ENCODE measurements around the gene SRPK1. TPM values are rescaled to one million over a fixed set of nuclear protein-coding genes. Genes with fewer than 3 reads are reported as not detected.

The SRPK1 gene
- total RNA-seq, 2 donors from 2014 or later: 19.7 to 24.2 TPM

GRCh38 chr6:35842381-35842780 lies 78.5 kb downstream of the SRPK1 start:
- Histone ChIP-seq H3K36me3 (peaks cover 9% of the 10 kb centered on the region), H3K4me1 (no peaks in the 10 kb centered on the region), H3K9me3 (no peaks in the 10 kb centered on the region), H3K27ac (no peak overlapping the region), H3K4me3 (no peak overlapping the region), H3K27me3 (no peaks in the 10 kb centered on the region)
- no peak for TF ChIP-seq CTCF (IDR thresholded peaks at IDR 0.05)
- DNase-seq (ENCODE audit: low spot score): no peak

- Histone ChIP-seq H3K4me3 (no peak overlapping the region), H3K27ac (no peak overlapping the region), H3K27me3 (no peaks in the 10 kb centered on the region), H3K9me3 (no peaks in the 10 kb centered on the region), H3K36me3 (peaks cover 9% of the 10 kb centered on the region), H3K4me1 (no peaks in the 10 kb centered on the region)
- TF ChIP-seq CTCF (IDR thresholded peaks at IDR 0.05): no peak
- DNase-seq (ENCODE audit: low spot score): no peak
Measured at GRCh38 chr6:35839019-35839418, 81.9 kb downstream of the SRPK1 start.

GRCh38 chr6:35833536-35833935 lies 87.4 kb downstream of the SRPK1 start:
- Histone ChIP-seq H3K27ac (no peak overlapping the region), H3K27me3 (no peaks in the 10 kb centered on the region), H3K9me3 (no peaks in the 10 kb centered on the region), H3K4me1 (no peaks in the 10 kb centered on the region), H3K36me3 (peaks cover 6% of the 10 kb centered on the region), H3K4me3 (no peak overlapping the region)
- no peak for DNase-seq (ENCODE audit: low spot score)
- TF ChIP-seq CTCF (IDR thresholded peaks at IDR 0.05): no peak

GRCh38 chr6:35831257-35832007 lies 89.5 kb downstream of the SRPK1 start:
- no peaks in the 10 kb centered on the region for H3K27me3 ChIP-seq
- H3K4me3 ChIP-seq: no peak overlapping the region
- DNase-seq (ENCODE audit: low spot score): no peak
- H3K9me3 ChIP-seq: no peaks in the 10 kb centered on the region
- H3K27ac ChIP-seq: no peak overlapping the region
- TF ChIP-seq CTCF (IDR thresholded peaks at IDR 0.05): no peak
- no peaks in the 10 kb centered on the region for H3K36me3 ChIP-seq
- H3K4me1 ChIP-seq: no peaks in the 10 kb centered on the region

- Histone ChIP-seq H3K27me3 (no peaks in the 10 kb centered on the region), H3K27ac (no peak overlapping the region), H3K9me3 (no peaks in the 10 kb centered on the region), H3K4me1 (no peaks in the 10 kb centered on the region), H3K36me3 (no peaks in the 10 kb centered on the region), H3K4me3 (no peak overlapping the region)
- DNase-seq (ENCODE audit: low spot score): no peak
- no peak for TF ChIP-seq CTCF (IDR thresholded peaks at IDR 0.05)
Measured at GRCh38 chr6:35829306-35829705, 91.6 kb downstream of the SRPK1 start.

Data from right atrium auricular region (tissue), 2 donors.